Coronary artery (tissue), 2 donors: Measurements from ENCODE around the gene NFE2L3.

Experiments used
- DNase-seq: peaks from one replicate; pipeline ENCODE4 v3.0.0-alpha.2; 2017; ENCODE audit warnings: low spot score
- H3K27ac ChIP-seq, 2 donors: fragments of 200-600 bp; sonication (generic); one replicate each; pipeline ENCODE4 v1.5.1; 2016 to 2019
- H3K4me3 ChIP-seq: fragments of 200-600 bp; sonication (generic); 2 replicates; pipeline ENCODE4 v1.5.1; 2016; ENCODE audit warnings: mild to moderate bottlenecking, moderate library complexity
- CTCF ChIP-seq: fragments of 200-600 bp; sonication (generic); IDR thresholded peaks from one replicate; pipeline ENCODE4 v1.5.1; 2019; ENCODE audit warnings: antibody characterized with exemption

The NFE2L3 gene

GRCh38 chr7:26153241-26153822 is 1.3 kb downstream of the NFE2L3 start:
- no peak for TF ChIP-seq CTCF

GRCh38 chr7:26153823-26154783 is 2.1 kb downstream of the NFE2L3 start:
- Histone ChIP-seq H3K4me3 (peak overlapping the region; percentile 77), H3K27ac (no peak overlapping the region)
- no peak for DNase-seq
- no peak for TF ChIP-seq CTCF

More at GRCh38 chr7:26153241-26153822, 1.3 kb downstream of the NFE2L3 start:
- no peak for DNase-seq
- H3K27ac ChIP-seq, result no peak overlapping the region
- peak overlapping the region; percentile 77 for H3K4me3 ChIP-seq

GRCh38 chr7:26155531-26156375 is 3.8 kb downstream of the NFE2L3 start:
- no peak overlapping the region for H3K27ac ChIP-seq
- no peak for DNase-seq
- no peak for TF ChIP-seq CTCF
- H3K4me3 ChIP-seq, result no peak overlapping the region

- Histone ChIP-seq H3K27ac (no peak overlapping the region), H3K4me3 (no peak overlapping the region)
- TF ChIP-seq CTCF, result no peak
- no peak for DNase-seq
These were observed 4.7 kb downstream of the NFE2L3 start for GRCh38 chr7:26156451-26157420.

GRCh38 chr7:26157520-26158105 is 5.6 kb downstream of the NFE2L3 start:
- Histone ChIP-seq H3K4me3 (no peak overlapping the region), H3K27ac (no peak overlapping the region)
- no peak for DNase-seq
- no peak for TF ChIP-seq CTCF

DNA sequence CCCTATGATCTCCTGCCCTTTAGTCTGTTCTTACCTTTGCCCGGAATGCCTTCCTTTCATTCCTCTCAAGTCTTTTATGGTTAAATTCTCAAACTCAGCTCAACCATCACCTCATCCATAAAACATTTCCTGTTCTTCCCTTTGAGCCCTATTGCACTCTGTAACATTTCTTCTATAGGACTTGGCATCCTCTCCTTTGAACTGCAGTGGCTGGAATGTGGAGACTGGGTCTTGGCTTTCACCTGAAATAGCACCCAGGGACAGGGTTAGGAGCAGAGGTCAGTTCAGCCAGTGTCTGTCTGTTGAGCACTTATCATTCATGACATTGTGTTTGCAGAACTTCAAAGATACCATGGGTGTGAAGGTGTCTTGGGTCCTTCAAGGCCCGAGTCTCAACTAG is 7.2 kb downstream of the NFE2L3 start:
- no peak overlapping the region for H3K27ac ChIP-seq
- no peak for DNase-seq
- H3K4me3 ChIP-seq, result no peak overlapping the region
- TF ChIP-seq CTCF, result no peak
